Stimulated activated CD4-positive, alpha-beta T cell treated with anti-CD3 and anti-CD28 coated beads, Interleukin-12 subunit alpha, Interleukin-12 subunit beta, amount 100 ng/mL, for 24 hours (primary cell): ENCODE results near the gene CST3.
"Not testable (repeated sequence)": the region's sequence is repeated elsewhere in the genome, so short reads cannot be mapped to it uniquely, and the experiment has no call there.

ENCODE experiments used
- DNase-seq, 2 experiments: peaks; one replicate each; pipeline ENCODE4 v3.0.0-alpha.2; 2020; ENCODE audit warnings: low read depth in 2 of 2

CST3 gene

DNA sequence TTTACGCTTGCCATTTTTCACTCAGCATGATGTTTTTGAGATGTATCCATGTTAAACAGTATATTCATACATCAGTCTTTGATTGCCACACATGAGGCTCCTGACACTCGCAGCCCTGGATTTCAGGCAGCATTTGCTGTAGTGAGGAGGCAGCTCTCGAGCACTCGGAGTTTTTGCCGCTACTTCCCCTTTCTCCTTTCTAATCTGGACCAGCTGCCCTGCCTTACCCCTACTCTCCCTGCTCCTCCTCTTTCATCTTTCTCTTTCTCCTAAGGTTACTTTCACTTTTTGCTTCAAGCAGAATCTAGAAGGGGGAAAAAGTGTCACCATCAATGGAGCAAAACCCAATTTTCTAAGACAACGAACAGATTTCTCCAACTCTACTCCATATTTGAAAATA is 5.9 kb upstream of the CST3 start:
- no peak for DNase-seq

DNA sequence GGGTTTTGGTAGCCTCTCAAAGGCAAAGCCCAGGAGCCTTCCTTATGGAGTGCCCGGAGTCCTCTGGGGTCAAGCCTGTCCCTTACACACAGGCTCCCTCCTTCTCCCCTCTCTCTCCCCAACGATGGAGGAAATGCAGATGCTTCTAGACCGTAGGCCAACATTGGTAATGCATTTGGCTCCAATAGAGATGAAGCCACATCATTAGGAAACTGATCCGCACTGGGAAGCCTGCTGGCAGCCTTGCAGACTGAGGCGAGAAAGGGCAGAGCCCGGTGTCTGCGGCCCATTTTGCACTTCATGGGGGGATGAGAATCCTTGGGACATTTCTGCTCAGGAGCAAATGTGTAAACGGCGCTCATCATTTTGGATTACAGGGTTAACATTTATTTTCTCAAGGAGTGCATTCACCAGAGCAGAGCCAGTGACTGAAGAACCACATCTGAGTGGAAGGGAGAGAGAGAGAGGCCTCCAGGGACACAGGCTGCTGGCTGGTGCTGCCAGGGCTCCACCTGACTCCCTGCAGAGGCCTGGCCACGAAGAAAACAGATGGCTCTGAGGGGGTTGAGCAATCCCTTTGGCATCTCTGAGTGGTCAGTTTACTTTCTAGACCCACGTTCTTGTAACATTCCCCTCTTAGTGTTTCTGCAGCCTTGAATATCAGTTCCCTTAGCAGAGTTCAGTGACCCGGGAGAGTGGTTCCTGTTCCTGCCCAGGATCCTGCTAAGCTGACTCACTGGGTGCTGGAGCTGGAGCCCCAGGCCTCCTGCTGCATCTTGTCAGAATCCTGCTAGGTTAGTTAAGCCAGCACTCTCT is 4.4 kb upstream of the CST3 start:
- no peak for DNase-seq

DNA sequence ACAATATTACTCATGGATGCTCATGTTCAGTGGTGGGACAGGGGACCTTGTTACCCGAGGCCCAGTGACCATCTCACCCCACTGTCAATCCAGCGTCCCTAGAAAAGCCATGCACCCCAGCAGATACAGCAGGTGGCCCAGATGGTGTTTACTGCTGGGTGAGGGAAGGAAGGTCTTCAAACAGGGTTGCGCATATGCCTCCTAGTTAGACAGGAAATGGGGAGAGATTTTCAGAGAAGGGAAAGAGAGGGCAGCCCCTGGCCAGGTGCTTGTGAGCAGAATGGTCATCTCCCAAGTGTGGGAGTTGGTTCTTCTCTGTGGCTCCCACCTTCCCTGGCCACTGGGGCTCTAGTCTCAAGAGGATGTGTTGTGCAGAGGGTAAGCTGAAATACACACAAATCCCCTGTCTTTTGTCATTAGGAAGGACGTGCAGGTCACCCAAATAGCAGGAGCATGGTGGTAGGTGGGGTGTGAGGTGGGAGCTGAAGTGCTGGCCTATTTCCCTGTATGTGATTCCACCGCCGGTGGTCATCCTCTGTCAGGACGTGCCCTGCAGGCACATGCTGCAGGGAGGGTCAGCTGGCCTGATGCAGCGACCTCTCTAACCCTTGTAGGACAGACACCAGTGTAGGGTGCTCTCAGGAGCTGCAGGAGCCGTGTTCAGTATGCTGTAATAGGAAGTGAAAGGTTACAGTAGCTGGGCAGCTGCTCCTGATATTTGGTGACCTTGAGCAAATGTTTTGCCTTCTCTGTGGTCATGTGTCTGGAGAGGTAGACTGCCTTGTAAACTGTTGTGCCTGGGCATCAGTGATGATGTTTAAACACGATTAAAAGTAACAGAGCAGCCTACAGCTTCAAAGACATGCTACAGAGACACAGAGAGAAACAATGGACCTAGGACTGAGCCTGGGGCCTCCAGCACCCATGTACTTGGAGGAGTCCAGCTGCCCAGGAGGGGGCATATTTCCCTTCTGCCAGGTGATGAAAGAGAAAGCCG is 3.2 kb upstream of the CST3 start:
- no peak for DNase-seq

DNA sequence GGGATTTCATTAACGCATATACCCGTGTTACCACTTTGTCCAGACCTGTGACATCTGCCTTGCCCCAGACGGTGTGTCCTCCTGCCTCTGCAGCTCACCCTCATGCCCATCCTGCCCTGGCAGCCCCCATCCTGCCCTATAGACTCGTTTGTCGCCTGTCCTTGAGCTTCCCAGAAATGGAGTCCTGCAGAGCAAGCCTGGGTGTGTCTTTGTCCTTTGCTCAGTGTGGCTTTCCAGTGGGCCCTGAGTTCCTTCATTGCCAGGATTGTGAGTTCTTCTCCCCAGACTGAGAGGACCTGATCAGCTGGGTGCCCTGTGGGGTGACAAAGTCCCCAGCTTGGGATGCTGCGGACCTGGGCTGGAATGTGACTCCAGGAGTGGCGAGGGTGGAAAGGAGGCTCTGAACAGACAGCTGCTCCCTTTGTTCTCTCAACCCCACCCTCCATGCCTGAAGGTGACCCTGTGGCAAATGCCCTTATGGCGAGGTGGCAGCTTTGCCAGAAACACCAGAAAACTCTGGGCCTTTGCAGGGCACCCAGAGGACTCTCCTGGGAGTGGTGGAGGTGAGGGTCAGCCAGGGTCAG is 2.4 kb upstream of the CST3 start:
- DNase-seq = no peak

DNA sequence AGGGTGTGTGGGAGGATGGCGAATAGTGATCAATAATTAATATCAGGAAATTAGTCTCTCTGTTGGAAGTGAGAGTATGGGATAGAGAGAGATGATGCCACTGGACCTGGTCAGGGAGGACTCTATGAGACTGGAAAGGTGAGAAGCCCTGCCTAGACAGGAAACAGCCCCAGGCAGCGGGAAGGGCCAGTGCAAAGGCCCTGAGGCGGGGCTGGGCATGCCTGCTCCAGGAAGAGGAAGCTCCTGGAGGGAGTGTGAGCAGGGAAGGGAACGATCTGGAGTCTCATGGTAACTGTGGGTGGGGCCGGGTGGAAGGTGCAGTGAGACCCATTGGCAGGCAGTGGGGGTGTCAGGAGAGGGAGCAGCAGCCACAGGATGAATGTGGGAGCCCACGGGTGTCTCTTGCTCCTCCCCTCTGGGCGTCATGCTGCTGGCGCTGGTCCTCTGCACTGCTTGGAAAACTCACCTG is 1.8 kb upstream of the CST3 start:
- DNase-seq = no peak

DNA sequence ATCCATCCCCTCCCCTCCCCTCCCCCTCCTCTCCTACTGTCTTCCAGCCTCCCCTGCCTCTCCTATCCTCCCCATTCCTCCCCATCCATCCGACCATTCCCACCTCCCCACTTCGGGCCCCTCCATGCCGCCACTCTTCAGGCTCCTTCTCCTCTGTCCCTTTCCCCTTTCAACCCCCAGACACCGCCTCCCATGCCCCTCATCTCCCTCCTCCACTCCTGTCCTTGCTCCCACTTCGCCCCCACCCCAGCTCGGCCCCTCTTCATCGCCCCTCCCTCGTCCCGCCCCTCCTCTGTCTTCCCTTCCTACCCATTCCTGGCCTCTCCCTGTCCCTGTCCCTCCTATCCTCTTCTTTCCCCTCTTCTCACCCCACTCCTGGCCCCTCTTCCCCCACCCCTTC is 554 bp upstream of the CST3 start:
- DNase-seq = no peak

DNA sequence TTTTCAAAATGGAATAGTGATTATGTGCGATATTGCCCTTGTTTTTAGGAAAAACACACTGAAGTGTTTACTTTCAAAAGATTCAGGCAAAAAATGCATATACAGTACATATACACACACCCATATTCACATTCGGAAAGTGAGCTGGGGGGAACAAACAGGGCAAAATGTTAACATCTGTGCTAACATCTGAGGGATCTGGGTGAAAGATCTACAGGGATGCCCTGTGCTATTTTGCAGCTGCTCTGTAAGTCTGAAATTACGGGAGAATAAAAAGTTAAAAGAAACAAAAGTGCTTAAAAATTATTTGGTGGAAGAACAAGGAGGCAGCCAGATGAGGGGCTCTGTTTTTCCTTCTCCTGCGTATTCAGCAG is 860 bp downstream of the CST3 start:
- no peak for DNase-seq

DNA sequence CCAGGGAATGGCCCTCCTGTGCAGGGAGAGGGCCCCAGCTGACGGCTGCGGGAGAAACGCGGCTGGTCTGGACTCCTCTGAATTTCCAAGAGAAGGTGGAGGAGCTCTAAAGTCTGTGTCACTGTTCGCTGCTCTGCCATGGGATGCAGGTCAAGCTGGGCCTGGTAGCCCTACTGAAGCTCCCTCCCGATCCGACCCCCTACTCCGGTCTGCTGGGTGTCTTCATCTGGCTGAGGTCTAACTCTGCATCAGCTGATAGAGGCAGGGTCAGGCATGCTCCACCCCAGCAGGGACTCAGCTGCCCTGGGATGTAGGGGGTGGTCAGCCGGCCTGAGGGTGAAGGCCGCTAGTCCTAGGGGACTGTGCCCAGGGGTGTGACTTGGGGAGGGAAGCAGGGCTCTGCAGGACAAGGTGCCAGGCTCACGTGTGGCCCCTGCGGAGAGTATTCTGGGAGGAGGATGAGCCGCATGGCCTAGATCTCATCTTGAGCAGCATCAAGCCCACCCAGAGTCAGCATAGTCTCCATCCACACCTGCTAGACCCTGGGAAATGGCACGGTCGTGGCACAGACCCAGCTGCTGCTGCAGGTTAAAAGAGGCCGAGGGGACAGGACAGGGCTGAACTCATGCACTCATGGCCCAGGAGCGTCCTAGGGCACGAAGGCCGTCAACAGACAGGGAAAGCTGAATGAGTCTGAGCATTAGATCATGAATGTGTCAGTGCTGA is 1.4 kb downstream of the CST3 start:
- DNase-seq = no peak

DNA sequence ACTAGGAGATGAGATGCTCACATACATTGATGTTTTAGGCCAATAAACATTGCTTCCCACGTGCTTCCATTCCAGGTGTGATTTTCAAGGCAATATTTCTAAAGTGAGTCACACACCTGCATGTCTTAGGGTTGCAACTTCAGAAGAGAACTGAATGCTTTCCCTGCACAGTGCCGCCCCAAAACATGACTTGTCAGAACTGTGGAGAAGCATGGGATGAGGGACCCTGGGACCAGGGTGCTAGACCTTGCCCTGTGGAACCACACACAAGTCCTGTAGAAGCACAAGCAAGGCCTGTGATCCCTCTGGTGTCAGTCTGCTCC is 2.0 kb downstream of the CST3 start:
- not testable (repeated sequence) for DNase-seq

DNA sequence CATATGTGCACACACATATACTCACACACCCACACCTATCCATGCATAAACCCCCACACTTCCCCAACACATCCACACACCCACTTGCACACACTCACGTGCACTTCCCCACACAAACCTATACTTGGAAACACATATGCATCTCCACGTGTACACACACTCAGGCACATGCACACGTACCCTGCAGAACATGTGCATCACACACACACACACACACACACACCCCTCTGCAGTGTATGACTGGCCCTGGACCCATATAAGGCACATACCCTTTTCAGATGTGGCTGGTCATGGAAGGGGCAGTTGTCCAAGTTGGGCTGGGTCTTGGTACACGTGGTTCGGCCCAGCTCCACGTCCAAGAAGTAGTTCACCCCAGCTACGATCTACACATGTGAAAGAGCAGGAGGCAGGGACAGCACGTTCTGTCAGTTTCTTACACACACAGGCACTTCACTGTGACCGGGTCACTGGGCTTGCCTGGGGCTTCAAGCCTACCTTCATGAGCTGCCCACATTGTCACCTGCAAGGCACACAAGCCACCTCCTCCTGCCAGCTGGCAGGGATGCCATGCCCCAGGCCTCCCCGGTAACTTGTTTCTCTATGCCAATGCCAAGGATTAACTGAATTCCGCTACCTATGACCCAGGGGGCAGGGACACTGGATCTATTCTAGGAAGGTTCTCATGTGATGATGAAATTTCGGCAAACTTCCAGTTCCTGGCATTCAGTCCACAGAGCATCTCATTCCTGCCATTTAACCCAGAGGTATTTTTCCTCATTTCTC is 2.6 kb downstream of the CST3 start:
- no peak for DNase-seq

DNA sequence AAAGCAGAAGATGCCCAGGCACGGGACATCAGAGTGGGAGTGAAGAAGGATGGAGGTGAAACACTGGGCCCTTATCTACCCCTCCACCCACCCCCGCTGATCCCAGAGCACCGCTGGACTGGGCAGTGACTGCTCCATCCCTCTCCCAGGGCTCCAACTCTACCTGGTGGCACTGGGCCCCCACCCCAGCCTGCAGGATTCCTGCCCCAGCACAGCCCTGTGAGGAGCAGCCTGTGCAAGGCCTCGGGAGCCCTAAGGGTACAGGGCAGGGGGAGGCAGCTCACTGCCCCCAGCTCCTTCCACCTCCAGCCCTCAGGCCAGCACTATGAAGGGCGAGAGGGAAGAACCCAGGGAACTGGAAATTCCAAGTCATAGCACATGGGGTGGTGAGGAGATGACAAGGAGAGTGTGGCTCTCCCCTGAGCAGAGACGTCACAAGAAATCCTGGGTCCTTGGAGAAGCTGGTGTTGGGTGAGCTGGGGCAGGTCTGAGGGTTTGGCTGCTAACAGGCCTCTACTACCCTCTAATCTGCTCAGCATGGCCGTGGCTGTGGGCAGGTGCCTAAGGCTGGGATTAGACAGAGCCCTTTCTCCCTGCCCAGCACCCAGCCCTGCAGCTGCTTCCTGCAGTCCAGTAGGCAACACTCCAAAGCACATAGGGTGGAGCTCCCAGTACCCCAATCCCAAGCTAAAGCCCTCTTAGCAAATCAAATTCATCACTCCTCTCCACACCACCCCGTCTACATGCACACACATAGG is 3.5 kb downstream of the CST3 start:
- DNase-seq = no peak

DNA sequence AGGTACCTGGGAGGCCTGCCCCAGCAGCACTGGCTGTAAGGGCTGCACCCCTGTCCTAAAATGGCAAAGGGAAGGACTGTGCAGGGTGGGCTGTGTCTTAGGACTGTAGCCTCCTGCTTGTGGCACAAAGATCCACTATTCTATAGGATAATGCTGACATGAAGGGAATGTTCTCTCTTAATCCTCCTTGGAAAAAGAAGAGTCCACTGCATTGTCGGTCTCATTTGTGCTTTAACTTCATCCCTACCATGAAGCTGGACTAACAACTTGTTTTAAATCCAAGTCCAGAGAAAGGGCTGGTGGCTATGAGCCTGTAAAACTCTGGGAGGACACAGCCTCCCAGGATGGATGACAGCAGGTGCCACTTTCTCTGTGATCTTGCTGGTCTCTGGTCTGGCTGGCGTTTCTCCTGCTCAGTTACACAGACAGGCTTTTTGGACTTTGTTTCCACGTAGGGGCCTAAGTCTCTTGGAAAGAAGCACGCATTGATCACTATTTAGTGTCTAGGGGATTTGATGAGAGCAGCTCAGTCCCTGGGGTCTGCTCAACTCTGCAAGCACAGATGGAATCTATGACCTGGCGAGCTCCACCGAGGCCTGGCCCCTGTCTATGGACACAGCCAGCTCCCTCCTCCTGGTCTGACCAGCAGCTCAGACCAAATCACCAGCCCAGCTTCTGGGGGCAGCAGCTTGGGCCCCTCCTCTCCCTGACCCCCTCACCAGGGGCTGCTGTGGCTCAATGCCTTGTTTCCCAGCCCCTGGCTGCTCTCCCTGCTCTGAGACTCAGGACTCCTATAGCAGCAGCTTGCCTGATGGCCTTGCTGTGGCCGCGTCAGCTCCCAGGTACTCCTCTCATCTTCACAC is 4.8 kb downstream of the CST3 start:
- DNase-seq = no peak

DNA sequence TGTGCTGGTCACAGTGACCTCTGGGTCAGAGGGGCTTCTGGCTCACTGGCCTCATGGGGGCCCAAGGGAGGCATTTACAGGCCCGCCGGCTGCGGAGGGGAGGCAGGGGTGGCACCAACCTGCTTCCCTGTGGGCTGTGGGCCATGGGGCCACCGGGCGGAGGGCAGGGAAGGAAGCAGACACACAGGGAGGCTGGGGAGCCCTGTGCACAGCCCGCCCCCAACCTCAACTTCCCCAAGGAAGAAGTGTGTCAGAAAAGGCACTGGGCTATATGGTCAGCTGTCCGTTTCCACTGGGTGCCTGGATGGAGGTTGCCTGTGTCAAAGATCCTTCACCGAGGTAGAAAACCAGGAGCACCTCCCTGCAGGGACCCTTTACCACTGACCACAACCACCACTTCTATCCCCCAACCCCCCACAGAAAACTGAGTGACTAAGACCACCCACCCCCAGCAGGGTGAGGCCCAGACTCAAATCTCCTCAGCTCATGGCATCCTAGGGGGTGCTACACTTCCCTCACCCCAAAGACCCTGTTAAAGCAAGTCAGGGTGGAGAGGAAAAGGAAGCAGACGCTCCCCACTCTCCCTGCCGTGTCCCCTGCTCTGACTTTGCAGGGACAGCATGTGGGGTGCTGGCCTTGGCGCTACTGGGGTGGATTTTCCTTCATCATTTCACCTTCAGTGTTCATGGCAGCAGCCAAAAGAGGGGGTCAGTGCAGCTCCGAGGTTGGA is 5.6 kb downstream of the CST3 start:
- DNase-seq = no peak

DNA sequence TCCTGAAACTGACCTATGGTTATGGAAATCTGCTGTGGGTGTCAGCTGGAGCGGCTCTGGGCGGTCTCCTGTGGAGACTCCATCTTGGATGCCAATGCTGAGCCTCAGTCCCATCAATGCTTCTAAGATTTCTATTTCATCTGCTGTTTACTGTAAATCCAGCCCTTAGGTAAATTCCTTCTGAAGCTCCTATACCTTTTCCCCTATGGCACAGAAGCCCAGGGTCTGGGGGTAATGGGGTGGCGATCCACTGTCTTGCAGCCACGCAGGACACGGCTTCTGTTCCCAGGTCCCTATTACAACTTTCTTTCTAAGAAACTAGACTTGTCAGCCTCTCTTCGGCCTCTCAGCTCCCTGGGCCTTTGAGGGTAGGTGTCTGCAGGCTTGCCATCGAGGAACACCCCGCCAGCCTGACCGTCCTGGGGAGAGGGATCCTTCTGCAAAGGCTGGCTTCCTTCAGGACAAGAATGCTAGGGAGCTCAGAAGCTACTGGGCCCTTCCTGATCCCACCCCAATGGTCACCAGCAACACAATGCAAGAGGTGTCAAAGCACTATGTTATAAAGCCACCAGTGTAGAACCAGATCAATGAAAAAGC is 6.4 kb downstream of the CST3 start:
- DNase-seq = no peak

DNA sequence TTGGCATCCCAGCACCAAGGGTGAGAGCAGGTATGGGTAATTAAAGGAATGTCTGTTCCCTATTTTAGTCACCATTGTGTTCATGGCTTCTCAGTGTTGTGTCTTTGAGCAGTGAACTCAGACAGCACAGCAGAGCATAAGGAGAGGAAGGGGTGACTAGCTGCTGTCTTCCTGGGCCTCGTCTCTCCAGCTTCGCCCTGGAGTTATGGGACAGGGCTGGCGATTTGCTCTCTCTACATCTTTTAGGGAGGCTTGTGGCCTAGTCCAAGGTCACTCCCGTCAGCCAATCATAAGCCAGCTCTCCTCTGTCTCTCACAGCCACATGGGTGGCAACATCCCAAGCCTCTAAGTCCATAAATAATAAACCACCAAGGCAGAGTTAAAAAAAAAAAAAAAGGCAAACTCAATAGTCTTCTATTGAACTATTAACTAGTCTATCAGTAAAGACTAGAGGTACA is 7.3 kb downstream of the CST3 start:
- no peak for DNase-seq

DNA sequence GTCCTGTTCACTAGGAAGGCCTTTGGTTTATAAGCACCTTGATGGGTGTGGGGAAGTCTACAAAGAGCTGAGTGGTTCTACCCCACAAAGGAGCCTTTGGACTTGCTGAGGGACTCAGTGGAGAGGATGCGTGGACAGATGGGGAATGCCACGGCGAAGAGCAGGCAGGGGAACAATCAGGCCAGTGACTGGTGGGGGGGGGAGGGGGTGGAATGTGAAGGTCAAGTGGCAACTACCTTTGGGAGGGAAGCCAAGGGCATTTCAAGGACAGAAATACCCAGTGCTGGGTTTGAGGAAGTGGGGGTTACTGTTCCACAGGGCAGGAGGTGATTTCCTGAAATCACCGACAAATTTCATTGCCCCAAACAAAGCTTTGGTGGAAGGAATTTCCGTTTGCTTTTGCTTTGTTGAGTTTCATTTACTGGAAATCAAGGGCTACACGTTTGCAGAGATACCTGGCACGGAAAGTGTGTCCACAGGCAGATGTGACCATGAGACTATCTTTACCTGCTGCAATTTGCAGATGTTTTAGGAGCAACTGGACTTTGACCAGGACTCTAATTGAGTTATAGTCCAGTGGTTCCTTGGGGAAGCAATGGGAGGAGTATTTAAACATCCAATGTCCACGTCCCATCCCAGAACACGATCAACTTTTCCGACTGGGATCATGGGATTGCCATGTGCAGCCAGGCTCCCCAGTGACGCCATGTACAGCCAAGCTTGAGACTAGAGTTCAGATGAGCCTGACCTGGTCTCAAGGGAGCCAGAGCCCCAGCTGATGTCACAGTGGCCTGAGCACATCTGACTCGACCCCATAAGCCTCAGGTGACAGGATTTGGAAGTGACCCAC is 8.0 kb downstream of the CST3 start:
- DNase-seq = no peak

DNA sequence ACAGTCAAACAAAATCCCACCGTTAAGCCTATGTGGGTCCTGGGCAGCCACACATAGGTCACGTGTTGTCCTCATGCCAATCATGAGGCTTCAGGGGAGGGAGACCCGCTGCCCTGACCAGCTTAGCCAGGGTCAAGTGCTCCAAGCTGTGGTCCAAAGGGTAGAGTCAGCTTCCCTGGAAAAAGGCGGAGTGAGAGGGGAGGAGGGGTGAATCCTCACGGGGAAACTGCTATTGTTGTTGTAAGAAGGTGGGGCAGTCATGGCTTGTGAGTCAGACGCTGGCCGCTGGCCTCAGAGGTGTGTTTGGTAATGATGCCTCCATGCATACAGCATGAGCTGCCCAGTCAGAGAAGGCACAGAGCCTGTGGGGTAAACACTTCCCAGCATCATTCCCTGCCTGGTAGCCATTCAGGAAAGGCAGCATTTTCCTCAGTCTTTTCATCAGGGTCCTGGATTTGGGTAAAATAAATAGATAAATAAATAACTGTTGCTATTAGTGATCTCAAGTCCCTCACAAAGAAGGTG is 8.7 kb downstream of the CST3 start:
- no peak for DNase-seq
